HG03520 (cell line): Measurements from ENCODE around the gene QRICH2.
"Not testable (repeated sequence)": the region's sequence is repeated elsewhere in the genome, so short reads cannot be mapped to it uniquely, and the experiment has no call there.

Experiments used
- ATAC-seq: cut with Tn5 transposase; IDR thresholded peaks from one replicate; pipeline ENCODE4 v1.9.1; 2021; ENCODE audit warnings: mild to moderate bottlenecking, moderate library complexity; ENCODE audit not compliant: unreplicated experiment

QRICH2 gene

GRCh38 chr17:76268015-76268749 lies 39.9 kb downstream of the QRICH2 start:
- ATAC-seq: no peak

GRCh38 chr17:76267581-76268001 lies 40.5 kb downstream of the QRICH2 start:
- ATAC-seq: not testable (repeated sequence)

DNA sequence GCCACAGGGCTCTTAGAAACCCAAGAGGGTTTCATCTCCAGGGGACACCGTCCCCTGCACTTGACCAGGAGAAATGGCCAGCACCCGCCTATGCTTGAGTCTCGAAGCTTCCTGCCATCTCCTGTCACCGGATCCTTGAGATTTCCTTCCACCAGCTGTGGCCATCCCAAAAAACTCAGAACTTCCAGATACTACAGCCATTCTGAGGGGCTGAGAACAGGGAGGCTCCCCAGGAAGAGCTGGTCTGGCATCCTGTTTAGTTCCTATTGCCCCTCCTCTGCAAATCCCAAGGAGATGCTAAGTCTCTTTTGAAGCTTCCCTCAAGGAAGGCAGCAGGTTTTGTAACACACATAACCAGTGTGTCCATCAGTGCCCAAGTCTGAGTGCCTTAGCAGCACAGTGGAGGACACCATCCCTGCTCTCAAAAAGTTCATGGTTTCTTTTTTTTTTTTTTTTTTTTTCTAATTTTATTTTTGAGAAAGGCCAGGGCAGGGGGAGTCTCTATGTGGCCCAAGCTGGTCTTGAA lies 41.0 kb downstream of the QRICH2 start:
- ATAC-seq: no peak

- no peak for ATAC-seq
Measured at GRCh38 chr17:76266244-76266938, 41.7 kb downstream of the QRICH2 start.

- ATAC-seq: no peak
Measured at GRCh38 chr17:76265624-76266243, 42.3 kb downstream of the QRICH2 start.

DNA sequence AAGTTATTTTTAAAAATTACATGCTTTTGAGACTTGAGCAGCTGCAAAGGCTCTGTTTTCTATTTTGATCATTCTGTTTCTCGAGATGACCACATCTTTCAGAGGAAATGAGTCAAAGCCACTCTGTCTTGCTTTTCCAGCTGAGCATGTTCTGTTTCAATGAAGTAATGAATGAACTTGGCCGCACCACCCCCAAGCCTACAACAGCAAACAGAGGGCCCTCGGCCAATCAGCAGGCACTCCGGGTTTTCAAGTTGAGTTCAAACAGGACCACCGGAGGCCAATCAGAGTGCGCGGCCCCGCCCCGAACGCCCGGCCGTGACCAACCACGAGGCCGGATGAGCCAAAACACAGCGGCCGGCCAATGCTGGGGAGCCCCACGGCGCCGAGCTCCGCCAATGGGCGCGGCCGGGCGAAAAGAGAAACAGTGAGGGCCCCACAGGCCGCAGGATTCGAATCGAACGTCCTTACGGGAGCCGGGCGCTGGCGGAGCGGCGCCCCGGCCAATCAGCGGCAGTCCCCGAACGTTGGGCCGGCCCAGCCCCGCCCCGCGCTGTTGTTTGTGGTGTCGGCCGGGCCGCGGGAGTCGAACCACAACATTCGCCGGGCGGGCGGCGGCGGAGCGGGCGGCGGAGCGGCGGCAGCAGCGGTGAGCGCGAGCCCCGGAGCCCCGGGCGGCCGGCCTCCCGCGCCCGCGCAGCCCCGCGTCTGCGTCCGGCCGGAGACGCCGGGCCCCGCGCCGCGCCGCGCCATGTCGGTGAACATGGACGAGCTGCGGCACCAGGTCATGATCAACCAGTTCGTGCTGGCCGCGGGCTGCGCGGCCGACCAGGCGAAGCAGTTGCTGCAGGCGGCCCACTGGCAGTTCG lies 43.1 kb downstream of the QRICH2 start, which contains the start of gene UBALD2:
Gene UBALD2, plus strand, starts transcription at position 594 of the 869 bp plus-strand sequence. Its CDS starts 158 bp downstream, at position 752.
- ATAC-seq: peak; percentile 71

DNA sequence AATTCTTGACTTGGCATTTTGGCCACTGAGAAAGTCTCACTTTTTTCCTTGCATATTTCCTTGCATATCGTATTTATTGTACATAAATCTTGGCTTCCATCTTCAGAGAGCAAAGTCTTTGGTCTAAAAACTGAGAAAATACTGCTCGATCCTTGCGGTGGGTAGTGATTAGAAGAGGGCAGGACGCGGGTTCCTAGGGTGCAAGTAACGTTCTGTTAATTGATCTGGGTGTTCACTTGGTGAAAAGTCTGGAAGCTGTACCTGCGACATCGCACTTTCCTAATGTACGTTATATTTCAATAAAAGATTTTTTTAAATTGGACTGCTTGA lies 43.7 kb downstream of the QRICH2 start:
- ATAC-seq: peak; percentile 1

- no peak for ATAC-seq
Measured at GRCh38 chr17:76263896-76264295, 44.2 kb downstream of the QRICH2 start.

DNA sequence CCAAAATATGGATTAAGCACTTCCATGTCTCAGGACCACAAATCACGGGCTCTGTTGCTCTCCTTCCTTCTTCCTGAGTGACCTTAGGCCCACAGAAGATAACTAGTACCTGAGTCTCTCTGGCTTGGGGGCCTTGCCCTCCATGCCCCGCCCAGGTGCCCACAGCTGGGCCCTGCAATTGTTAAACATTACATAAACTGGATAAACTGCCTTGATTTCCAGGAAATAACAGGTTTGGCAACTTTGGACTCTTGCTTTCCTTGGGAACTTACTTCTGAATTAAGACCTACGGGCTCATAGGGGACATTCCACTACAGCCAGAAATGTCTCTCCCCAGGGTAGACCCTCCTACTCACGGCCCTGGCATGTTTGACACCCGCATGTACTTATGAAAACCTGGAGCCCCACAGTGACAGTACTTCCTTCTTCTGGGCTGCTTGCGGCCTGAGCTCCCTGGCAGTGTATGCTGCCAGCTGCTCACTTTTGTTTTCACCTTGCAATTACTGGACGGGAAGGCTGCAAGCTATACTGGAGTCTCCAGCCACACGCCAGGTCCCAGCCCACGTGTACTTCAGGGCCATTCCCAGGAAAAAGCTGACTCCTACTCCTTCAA lies 45.2 kb downstream of the QRICH2 start:
- no peak for ATAC-seq

- ATAC-seq: no peak
Measured at GRCh38 chr17:76261421-76262215, 46.5 kb downstream of the QRICH2 start.

DNA sequence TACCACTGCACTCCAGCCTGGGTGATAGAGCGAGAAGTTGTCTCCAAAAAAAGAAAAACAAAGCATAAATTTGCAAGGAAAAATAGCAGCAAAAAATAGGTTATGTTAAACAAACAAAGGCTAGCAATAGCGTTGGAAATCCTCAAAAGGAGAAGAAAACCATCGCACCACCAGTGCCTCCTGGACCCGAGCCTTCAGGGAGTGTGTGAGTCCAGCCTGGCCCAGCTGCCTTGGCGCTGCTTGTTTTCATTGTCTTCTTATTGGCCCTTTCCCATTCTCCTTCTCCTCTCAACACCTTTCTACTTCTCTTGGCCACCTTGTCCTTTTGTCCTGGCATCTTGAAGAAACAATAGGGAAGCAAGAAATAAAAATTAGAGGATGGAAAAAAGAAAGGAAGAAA lies 47.4 kb downstream of the QRICH2 start:
- ATAC-seq: no peak

- no peak for ATAC-seq
Measured at GRCh38 chr17:76260220-76260619, 47.9 kb downstream of the QRICH2 start.

DNA sequence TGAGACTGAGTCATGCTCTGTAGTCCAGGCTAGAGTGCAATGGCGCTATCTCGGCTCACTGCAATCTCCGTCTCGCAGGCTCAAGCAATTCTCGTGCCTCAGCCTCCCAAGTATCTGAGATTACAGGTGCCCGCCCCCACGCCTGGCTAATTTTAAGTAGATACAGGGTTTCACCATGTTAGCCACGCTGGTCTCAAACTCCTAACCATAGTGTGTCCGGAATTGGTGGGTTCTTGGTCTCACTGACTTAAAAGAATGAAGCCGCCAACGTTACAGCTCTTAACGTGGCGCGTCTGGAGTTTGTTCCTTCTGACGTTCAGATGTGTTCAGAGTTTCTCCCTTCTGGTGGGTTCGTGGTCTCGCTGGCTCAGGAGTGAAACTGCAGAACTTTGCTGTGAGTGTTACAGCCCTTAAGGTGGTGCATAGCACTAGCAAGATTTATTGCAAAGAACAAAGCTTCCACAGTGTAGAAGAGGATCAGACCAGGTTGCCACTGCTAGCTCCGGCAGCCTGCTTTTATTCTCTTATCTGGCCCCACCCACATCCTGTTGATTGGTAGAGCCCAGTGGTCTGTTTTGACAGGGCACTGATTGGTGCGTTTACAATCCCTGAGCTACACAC lies 51.5 kb downstream of the QRICH2 start:
- ATAC-seq: not testable (repeated sequence)

DNA sequence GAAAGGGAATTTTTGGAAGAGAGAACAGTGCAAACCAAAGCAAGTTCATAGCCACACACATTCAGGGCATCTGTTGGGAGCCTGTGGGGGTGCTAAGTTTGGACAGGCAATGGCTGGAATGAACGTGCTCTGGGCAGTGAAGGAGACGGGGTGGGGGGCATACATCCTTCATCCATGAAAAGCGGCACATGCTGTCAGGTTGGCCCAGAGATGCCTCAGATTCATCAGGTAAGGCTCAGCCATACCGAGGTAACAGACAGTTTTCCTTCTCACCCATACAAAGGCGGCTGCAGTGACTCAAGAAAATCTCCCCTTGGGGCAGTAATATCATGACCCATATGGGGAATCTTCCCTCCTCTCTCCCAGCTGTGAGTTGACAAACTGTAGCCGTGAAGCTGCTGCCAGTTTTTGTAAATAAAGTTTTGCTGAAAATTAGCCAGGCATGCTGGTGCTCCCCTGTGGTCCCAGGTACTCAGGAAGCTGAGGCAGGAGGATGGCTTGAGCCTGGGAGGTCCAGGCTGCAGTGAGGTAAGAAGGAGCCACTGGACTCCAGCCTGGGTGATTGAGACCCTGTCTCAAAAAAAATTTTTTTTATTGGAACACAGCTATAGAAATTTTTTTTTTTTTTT lies 52.2 kb downstream of the QRICH2 start:
- ATAC-seq: no peak

- no peak for ATAC-seq
Measured at GRCh38 chr17:76254275-76254674, 53.8 kb downstream of the QRICH2 start.

DNA sequence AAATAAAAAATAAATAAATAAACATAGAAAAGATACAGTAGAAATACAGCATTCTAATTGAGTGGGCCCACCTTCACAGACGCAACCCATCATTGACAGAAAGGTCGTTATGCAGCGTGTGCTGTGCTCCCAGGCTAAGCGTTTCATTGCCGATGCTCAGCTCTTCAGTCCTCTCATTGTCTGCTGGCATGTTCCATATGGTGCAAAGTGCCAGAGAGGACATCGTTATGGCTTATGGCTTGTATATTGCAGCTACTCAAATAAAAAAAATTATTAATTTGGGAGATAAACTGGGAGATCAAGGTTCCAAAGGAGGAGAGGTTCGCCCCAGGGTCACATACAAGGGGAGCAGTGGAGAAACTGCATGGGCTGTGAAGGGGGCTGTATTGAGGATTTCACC lies 54.2 kb downstream of the QRICH2 start:
- no peak for ATAC-seq

GRCh38 chr17:76252967-76253766 lies 54.9 kb downstream of the QRICH2 start:
- not testable (repeated sequence) for ATAC-seq
